Ishikawa (cell line): ENCODE measurements around the gene BIN1.

Experiments used
- CEBPB ChIP-seq: IDR thresholded peaks from 2 replicates; pipeline ENCODE4 v1.6.1; 2012
- CREB1 ChIP-seq: IDR thresholded peaks from 2 replicates; pipeline ENCODE4 v1.6.1; 2012; ENCODE audit warnings: low read depth
- EGR1 ChIP-seq: IDR thresholded peaks from 2 replicates; pipeline ENCODE4 v1.6.1; 2012
- EP300 ChIP-seq: IDR thresholded peaks from 2 replicates; pipeline ENCODE4 v1.6.1; 2012; ENCODE audit warnings: borderline replicate concordance
- FOXM1 ChIP-seq: IDR thresholded peaks from 2 replicates; pipeline ENCODE4 v1.6.1; 2012; ENCODE audit warnings: low read depth, borderline replicate concordance
- NFIC ChIP-seq: IDR thresholded peaks from 2 replicates; pipeline ENCODE4 v1.6.1; 2012
- RAD21 ChIP-seq: IDR thresholded peaks from 2 replicates; pipeline ENCODE4 v1.6.1; 2012; ENCODE audit warnings: low read depth
- REST ChIP-seq: IDR thresholded peaks from 2 replicates; pipeline ENCODE4 v1.6.1; 2012; ENCODE audit warnings: low read depth, mild to moderate bottlenecking
- TAF1 ChIP-seq: IDR thresholded peaks from 2 replicates; pipeline ENCODE4 v1.6.1; 2012; ENCODE audit warnings: low read depth, mild to moderate bottlenecking
- TCF12 ChIP-seq: IDR thresholded peaks from 2 replicates; pipeline ENCODE4 v1.6.1; 2012; ENCODE audit warnings: low read depth
- TEAD4 ChIP-seq: IDR thresholded peaks from 2 replicates; pipeline ENCODE4 v1.6.1; 2012
- YY1 ChIP-seq: IDR thresholded peaks from 2 replicates; pipeline ENCODE4 v1.6.1; 2012; ENCODE audit warnings: low read depth
- ZBTB7A ChIP-seq: IDR thresholded peaks from 2 replicates; pipeline ENCODE4 v1.6.1; 2012; ENCODE audit warnings: low read depth
- TF ChIP-seq, protein P1 (sequence below): IDR thresholded peaks from 2 replicates; pipeline ENCODE4 v1.6.1; 2012
- TF ChIP-seq, protein P2 (sequence below): IDR thresholded peaks from 2 replicates; pipeline ENCODE4 v1.6.1; 2012

The BIN1 gene

DNA sequence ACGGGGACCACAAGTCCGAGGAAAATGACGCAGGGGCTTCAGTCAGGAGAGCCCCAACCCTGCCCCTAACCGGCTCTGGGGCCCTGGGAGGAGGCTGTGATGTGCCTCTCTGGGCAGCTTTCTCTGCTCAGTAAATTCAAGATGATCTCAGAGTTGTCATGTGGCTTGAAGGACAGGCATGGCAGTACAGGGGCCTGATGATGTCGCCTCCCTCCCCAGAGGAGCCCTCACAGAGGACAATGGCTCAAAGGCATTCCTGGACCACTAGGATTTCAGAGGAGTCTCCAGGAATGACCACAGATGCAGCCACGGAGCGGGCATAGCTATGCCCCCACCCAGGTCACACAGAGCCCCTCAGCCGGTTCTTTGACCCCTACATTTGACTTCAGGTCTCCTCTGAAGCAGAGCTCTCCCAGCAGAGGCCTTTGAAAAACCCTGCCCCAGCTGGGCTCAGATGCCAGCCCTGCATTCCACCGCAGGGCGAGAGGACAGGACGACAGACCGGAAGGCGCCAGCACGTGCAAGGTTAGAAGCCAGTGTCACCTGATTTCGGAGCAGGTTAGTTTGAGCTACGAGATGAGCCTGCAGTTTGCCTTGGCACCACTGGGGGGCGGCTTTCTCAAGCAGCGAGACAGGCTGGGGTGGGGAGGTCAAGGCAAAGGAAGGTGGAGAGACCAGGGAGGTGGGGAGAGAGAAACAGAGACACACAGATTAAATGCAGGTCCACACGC, 39.2 kb downstream of the BIN1 start:
- TF ChIP-seq YY1 (no peak), NFIC (no peak), RAD21 (peak; percentile 83), CEBPB (no peak), TEAD4 (peak; percentile 51; the same call in 1 of the 2 replicates)
- TF ChIP-seq, protein P1, sequence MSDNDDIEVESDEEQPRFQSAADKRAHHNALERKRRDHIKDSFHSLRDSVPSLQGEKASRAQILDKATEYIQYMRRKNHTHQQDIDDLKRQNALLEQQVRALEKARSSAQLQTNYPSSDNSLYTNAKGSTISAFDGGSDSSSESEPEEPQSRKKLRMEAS, result peak; percentile 98
- TF ChIP-seq, protein P2, sequence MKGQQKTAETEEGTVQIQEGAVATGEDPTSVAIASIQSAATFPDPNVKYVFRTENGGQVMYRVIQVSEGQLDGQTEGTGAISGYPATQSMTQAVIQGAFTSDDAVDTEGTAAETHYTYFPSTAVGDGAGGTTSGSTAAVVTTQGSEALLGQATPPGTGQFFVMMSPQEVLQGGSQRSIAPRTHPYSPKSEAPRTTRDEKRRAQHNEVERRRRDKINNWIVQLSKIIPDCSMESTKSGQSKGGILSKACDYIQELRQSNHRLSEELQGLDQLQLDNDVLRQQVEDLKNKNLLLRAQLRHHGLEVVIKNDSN, result peak; percentile 88

GRCh38 chr2:127066942-127067341, 40.0 kb downstream of the BIN1 start:
- TF ChIP-seq RAD21, result no peak
- TF ChIP-seq, protein P1, result no peak
- TF ChIP-seq TEAD4, result no peak
- no peak for TF ChIP-seq CREB1
- TF ChIP-seq TAF1, result no peak
- TF ChIP-seq REST, result no peak
- TF ChIP-seq FOXM1, result no peak
- TF ChIP-seq ZBTB7A, result no peak
- TF ChIP-seq TCF12, result no peak
- no peak for TF ChIP-seq YY1
- no peak for TF ChIP-seq CEBPB
- TF ChIP-seq EGR1, result no peak

GRCh38 chr2:127065940-127066318, 41.0 kb downstream of the BIN1 start:
- TF ChIP-seq, protein P2, result no peak
- TF ChIP-seq CREB1 (no peak), CEBPB (no peak), FOXM1 (no peak), EGR1 (no peak), TCF12 (no peak), TEAD4 (no peak), EP300 (no peak), NFIC (no peak), REST (no peak), YY1 (no peak), TAF1 (no peak)
- TF ChIP-seq, protein P1, result no peak

- TF ChIP-seq TEAD4, result no peak
- no peak for TF ChIP-seq CREB1
- no peak for TF ChIP-seq TAF1
- TF ChIP-seq EGR1, result no peak
- TF ChIP-seq EP300, result no peak
- TF ChIP-seq FOXM1, result no peak
- TF ChIP-seq REST, result no peak
- TF ChIP-seq TCF12, result no peak
- no peak for TF ChIP-seq YY1
- TF ChIP-seq NFIC, result no peak
- no peak for TF ChIP-seq ZBTB7A
- TF ChIP-seq, protein P1, result no peak
- TF ChIP-seq, protein P2, result no peak
- TF ChIP-seq RAD21, result no peak
- TF ChIP-seq CEBPB, result no peak
Measured at GRCh38 chr2:127065299-127065939, 41.5 kb downstream of the BIN1 start.
